GM12891 (cell line): ENCODE data around the gene RBBP8NL.

ENCODE experiments used
- PAX5 ChIP-seq: IDR thresholded peaks from 2 replicates; pipeline ENCODE4 v1.6.1; 2011; ENCODE audit warnings: low read length, moderate library complexity, mild to moderate bottlenecking; ENCODE audit not compliant: insufficient read depth, severe bottlenecking
- POLR2A ChIP-seq: IDR thresholded peaks from 2 replicates; pipeline ENCODE4 v1.6.1; 2011; ENCODE audit warnings: low read depth, low read length, control low read depth
- POLR2AphosphoS5 ChIP-seq: IDR thresholded peaks from 2 replicates; pipeline ENCODE4 v1.6.1; 2011; ENCODE audit warnings: low read depth, low read length, control low read depth
- POU2F2 ChIP-seq: IDR thresholded peaks from 2 replicates; pipeline ENCODE4 v1.6.1; 2011; ENCODE audit warnings: low read depth, mild to moderate bottlenecking, control low read depth, low read length, moderate library complexity
- TAF1 ChIP-seq: IDR thresholded peaks from 2 replicates; pipeline ENCODE4 v1.6.1; 2011; ENCODE audit warnings: low read depth, low read length, control low read depth

DNA sequence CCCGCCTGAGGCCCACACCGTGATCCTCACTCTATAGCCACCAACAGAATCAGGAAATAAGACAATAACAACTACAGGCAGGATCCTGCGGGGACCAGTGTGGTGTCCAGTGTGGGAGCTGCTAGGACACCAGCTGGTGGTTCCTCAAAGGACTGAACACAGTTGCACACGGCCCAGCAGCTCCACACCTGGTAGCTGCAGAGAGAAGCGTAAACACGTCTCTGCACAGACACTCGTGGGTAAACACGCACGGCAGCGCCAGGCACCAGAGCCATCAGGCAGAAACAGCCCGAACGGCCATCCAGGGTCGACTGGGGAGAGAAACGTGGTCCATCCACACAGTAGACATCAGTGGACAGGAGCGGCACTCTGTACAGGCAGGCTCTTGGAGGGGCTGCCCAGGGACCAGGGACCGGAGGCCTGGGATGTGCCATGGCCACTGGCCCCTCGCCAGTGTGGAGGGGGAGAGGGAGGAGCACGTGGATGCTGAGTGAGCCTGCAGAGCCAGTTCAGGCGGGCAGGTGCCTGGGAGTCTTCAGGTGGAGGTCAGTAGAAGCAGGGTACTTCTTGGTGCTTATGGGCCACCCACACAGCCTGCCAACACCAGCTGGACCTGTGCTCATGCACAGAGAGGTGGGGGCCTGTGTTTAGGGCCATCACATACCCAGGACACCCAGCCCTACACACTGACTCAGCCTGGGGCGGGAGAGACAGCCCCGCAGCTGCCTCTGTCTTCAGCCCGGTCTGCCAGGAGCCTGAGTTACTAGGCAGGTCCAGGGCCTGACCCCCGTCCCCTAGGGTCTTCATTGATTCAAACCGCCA, 52.8 kb downstream of the RBBP8NL start:
- TF ChIP-seq POLR2A (no peak), PAX5 (no peak), TAF1 (no peak), POLR2AphosphoS5 (no peak), POU2F2 (no peak)
